ENCODE data around the gene RNF144B.

- TF ChIP-seq CTCF (IDR thresholded peaks at IDR 0.05 in 8 of 11, conservative IDR thresholded peaks at IDR 0.05 in 3 of 11) (no peak), POLR2AphosphoS5 (IDR thresholded peaks at IDR 0.05) (no peak)
Measured at GRCh38 chr6:18439581-18439980, 52.4 kb downstream of the RNF144B start.

All from spleen (tissue), 7 donors.